Esophagus squamous epithelium (tissue), 4 donors: ENCODE data around the gene ACTR3.

Source experiments
- CTCF ChIP-seq, 6 experiments: fragments of 450-650 bp in 4 of 6; fragments of 200-600 bp in 2 of 6; sonication (generic) in 2 of 6; IDR thresholded peaks; one replicate each; pipeline ENCODE4 v1.5.1; 2016 to 2019; ENCODE audit warnings: antibody characterized with exemption in 6 of 6, mild to moderate bottlenecking in 4 of 6, moderate library complexity in 4 of 6
- POLR2A ChIP-seq, 4 donors: fragments of 450-650 bp; IDR thresholded peaks; one replicate each; pipeline ENCODE4 v1.6.1; 2017; ENCODE audit warnings: antibody characterized with exemption in 4 of 4, mild to moderate bottlenecking in 4 of 4, moderate library complexity in 3 of 4

GRCh38 chr2:113863144-113863543, 26.7 kb upstream of the ACTR3 start:
- TF ChIP-seq POLR2A (IDR thresholded peaks at IDR 0.05) (no peak), CTCF (IDR thresholded peaks at IDR 0.05) (no peak)
